Globus pallidus (tissue), 1 donor: ENCODE data around the gene EXD3.

Source experiments
- DNase-seq: peaks from one replicate; pipeline ENCODE4 v3.0.0-alpha.2; 2015; ENCODE audit warnings: low spot score

Gene EXD3

DNA sequence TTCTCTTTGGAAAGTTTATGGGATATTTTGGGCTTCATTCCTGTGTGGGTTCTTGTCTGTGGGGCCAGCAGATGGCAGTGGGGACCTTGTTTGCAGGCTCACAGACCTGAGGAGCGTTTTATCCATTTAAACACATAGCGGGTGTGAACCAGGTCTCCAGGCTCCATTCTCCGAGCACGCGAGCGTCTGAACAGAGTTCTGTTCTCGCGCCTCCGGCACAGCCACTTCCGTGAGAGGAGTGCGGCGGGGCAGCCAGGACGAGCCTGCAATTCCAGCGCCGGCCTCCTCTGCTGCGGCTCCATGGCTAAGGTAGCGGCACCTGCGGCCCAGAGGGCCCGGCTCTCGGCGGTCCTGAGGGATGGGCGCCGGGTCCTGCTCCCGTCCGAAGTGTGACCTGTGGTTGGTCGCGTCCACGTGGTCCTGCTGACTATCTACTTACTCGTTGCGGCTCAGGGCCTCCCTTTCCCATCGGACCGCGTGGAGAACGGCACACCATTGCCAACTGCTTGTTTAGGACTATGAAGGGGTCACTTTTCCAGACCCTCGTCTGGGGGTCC lies 128.2 kb downstream of the EXD3 start:
- no peak for DNase-seq

- DNase-seq, result no peak
Measured at GRCh38 chr9:137294091-137294680, 128.8 kb downstream of the EXD3 start.

- DNase-seq, result no peak
Measured at GRCh38 chr9:137293482-137294090, 129.4 kb downstream of the EXD3 start.

- no peak for DNase-seq
Measured at GRCh38 chr9:137293094-137293481, 129.9 kb downstream of the EXD3 start.

DNA sequence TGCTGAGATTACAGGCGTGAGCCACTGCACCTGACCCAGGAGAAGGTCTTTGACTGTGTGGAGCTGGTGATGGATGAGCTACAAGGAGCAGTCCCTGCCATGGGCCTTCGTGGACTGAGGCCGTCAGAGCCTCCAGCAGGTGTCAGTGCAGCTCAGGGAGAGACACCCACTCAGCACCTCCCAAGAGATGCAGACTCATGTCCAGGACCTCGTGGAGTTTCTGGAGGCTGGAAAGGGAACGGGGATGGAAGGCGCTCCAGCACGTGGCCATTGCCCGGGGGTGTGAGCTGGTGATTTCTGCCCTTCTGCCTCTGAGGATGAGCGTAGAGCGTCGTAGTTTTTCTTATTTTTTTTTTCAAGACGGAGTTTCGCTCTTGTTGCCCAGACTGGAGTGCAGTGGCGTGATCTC lies 136.0 kb downstream of the EXD3 start:
- DNase-seq, result no peak

- DNase-seq, result no peak
Measured at GRCh38 chr9:137281345-137282116, 141.4 kb downstream of the EXD3 start.

GRCh38 chr9:137280474-137281344 lies 142.3 kb downstream of the EXD3 start:
- DNase-seq, result no peak

DNA sequence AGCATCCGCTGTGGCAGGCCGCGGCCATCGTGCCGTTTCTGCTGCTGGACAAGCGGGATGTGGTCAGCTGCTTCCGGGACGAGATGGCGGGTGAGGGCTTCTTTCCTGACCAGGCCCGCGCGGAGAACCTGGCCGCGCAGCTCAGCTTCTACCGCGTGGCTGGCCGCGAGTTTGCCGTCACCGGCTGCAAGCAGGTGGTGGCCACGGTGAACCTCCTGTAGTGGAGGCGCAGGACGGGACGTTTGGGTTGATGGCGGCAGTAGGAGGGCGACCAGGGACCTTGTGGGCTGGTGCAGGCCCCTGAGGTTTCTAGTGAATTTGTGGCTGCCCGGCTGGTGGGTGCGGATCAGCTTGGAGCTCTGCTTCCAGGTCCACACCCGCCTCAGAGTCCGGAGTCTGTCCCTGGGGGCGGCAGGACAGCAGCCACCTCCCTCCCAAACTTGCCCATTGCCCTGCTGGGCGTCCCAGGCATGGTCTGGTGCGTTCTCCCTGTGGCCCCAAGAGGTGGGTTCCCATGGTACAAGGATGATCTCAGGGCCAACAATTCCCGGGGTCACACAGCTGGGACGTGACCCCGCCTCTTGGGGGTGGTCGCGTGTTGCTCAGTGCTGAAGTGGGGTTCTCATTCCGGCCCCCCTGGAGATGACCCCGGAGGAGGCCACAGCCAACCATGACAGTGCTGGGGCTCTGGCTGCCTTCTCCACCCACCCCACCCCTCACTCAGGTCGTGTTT lies 143.1 kb downstream of the EXD3 start:
- DNase-seq, result no peak

DNA sequence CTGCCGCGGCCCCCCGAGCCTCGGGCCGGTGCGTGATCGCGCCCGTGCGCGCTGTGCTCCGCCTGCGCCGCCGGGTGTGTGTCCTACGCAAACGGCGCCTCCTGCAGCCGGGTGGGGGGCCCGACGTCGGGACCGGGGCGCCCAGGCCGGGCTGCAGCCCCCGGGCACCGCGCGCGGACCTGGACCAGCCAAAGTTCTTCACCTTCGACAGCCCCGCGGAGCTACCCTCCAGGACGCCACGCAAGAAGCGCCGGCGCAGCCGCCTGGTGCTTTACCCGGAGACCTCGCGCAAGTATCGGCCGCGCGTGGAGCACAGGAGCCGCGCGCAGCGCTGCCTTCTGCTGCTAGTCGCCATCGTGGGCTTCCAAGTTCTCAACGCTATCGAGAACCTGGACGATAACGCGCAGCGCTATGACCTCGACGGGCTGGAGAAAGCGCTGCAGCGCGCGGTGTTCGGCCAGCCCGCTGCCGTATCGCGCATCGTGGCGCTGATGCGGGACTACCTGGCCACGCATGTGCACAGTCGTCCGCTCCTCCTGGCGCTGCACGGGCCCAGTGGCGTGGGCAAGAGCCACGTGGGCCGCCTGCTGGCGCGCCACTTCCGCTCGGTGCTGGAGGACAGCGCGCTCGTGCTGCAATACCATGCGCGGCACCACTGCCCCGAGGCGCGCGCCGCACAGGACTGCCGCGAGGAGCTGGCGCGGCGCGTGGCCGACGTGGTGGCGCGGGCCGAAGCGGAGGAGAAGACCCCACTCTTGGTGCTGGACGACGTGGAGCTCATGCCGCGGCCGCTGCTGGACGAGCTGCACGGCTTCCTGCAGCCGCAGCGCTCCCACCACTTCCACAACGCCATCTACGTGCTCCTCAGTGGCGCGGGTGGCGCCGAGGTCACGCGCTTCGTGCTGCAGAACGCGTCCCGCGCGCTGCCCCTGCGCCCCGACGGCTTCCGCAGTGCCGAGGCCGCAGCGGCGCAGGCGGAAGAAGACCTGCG lies 143.9 kb downstream of the EXD3 start:
- no peak for DNase-seq

DNA sequence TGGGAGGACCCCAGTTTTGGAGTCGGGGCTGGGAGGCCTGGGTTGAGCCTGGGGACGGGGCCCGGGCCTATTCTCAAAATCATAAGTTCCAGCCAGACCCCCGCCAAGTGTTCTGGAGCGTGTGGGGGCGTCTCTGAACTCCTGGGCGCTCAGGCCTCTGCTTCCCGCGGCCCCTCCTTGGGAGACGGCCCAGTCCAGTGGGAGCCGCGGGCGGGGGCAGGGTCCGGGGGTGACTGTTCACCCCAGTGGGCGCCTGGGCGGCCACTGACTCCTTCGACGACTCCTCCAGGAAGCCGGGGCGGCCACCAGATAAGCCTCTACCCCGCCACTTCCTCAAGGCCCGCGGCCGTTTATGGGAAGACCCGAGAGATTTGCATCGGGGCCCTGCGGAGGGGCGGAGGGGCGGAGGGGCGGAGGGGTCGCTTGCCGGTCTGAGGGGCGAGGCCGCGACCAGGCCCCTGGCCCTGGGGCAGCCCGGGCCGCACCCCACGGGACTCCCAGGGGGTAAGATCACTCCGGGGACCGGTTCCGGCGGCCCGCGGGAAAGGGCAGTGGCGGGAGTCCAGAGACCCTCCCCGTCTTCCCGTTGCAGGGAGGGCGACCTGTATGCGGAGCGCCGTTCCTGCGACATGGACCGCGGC lies 144.8 kb downstream of the EXD3 start:
- no peak for DNase-seq

GRCh38 chr9:137277329-137278041 lies 145.5 kb downstream of the EXD3 start, which contains the start of gene TOR4A:
Gene TOR4A, plus strand, starts transcription at chr9:137277726. Its CDS starts 964 bp downstream, at chr9:137278690.
- no peak for DNase-seq

- DNase-seq, result no peak
Measured at GRCh38 chr9:137276473-137277328, 146.3 kb downstream of the EXD3 start.

DNA sequence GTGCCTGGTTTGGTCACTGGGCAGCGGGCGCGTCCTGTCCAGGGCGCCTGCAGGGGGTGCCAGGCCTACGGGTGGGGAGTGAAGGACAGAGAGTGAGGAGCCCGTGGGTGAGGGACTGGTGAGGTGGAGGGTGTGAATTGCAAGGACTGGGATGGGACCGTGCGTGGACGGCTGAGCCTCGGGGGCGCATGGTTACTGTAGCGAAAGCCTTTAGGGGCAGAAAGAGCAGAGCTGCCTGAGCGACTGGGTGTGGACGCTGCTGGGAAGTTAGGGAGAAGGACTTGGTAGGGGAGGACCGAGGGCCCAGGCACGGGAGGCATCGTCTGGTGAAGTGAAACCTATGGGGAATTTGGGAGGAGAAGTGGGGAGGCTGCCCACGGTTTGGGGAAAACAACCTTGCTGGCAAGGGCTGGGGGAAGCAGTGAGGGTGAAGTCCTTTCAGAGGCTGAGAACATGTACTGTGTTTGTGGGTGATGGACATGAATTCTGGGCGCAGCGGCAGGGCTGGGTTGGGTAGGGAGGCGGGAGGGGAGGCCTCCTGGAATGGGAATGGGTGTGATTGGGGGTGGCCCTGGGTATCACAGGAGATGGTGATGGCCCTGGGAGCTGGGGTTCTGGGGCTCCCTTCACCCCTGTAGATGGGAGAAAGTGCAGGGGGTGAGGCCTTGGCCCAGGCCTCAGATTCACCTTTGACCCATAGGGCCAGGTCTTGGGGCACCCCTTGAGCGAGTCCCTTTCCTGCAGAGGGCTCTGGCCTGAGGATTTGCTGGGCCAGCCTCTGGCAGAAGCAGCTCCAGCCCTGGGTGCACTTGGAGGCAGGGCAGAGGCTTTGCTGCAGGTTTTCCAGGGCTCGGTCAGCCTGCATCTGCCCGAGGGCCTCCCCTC lies 147.1 kb downstream of the EXD3 start:
- no peak for DNase-seq

GRCh38 chr9:137275203-137275587 lies 147.8 kb downstream of the EXD3 start:
- DNase-seq, result no peak

- DNase-seq, result no peak
Measured at GRCh38 chr9:137273611-137274320, 149.2 kb downstream of the EXD3 start.

DNA sequence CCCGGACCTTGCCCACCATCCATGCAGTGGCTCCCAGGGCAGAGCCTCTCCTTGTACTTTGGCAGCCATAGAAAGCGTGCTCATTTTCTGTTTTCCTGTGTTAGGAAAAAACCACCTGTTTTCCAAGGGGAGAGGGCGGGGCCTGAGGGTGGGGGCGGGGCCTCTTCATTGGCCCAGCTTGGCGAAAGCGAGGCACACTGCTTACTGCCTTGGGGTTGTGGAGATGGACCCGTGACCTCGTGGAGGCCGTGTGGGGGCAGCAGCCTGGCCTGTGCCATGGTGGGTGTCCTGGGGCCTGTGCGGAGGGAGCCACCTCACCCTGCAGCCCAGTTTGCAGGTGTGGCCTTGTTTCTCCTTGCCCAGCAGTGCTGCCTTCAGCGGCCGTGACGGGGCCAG lies 149.9 kb downstream of the EXD3 start:
- no peak for DNase-seq
